Esophagus (tissue), 2 donors: Measurements from ENCODE around the gene CBY1. TPM values are rescaled to one million over a fixed set of nuclear protein-coding genes. Genes with fewer than 3 reads are reported as not detected.
A peak's percentile ranks its signal among the peaks of the same experiment; 100 is the strongest.
"Not testable (repeated sequence)": the region's sequence is repeated elsewhere in the genome, so short reads cannot be mapped to it uniquely, and the experiment has no call there.

Source experiments
- H3K27ac ChIP-seq, 2 donors: one replicate each; pipeline ENCODE4 v1.5.1; 2013; ENCODE audit warnings: low read depth in 2 of 2, mild to moderate bottlenecking in 2 of 2, inconsistent platforms in 1 of 2, low read length in 1 of 2, moderate library complexity in 1 of 2
- H3K27me3 ChIP-seq, 2 donors: one replicate each; pipeline ENCODE4 v1.6.1; 2013; ENCODE audit warnings: low read length in 2 of 2, control low read depth in 1 of 2, mild to moderate bottlenecking in 1 of 2; ENCODE audit not compliant: insufficient read depth in 2 of 2, control insufficient read depth in 1 of 2
- H3K36me3 ChIP-seq, 2 donors: one replicate each; pipeline ENCODE4 v1.6.1; 2013; ENCODE audit warnings: low read length in 1 of 2; ENCODE audit not compliant: control insufficient read depth in 2 of 2, insufficient read depth in 2 of 2
- H3K4me1 ChIP-seq, 2 donors: one replicate each; pipeline ENCODE4 v1.6.1; 2013; ENCODE audit warnings: low read length in 1 of 2; ENCODE audit not compliant: control insufficient read depth in 2 of 2, insufficient read depth in 2 of 2
- H3K4me3 ChIP-seq, 2 donors: one replicate each; pipeline ENCODE4 v1.5.1; 2013; ENCODE audit warnings: low read length in 2 of 2, mild to moderate bottlenecking in 2 of 2, low read depth in 1 of 2, moderate library complexity in 1 of 2
- H3K9me3 ChIP-seq, 2 donors: one replicate each; pipeline ENCODE4 v1.6.1; 2013; ENCODE audit warnings: mild to moderate bottlenecking in 2 of 2, low read depth in 1 of 2, low read length in 1 of 2, moderate library complexity in 1 of 2; ENCODE audit not compliant: control insufficient read depth in 2 of 2, insufficient read depth in 1 of 2
- WGBS, 2 donors: extraction: QIAGEN DNeasy Blood & Tissue Kit; methylation state at CpG; one replicate each; pipeline ENCODE4 v1.1.7; 2013; 5-methylcytosine and 5-hydroxymethylcytosine counted together
- polyA plus RNA-seq, 2 donors: library from polyadenylated mRNA; stranded (reverse); fragments of 200-250 nt; gene quantifications; one replicate each; pipeline ENCODE4 v1.2.3, GENCODE V29; 2013
- donor health status: healthy with polysubstance abuse.
- donor health status: Bipolar disorder and iron deficiency.

CBY1 gene
- polyA plus RNA-seq, 2 donors: 24.1 to 28.9 TPM

GRCh38 chr22:38644245-38644644 lies 12.2 kb upstream of the CBY1 start:
- not testable (repeated sequence) for H3K4me1 ChIP-seq, H3K27me3 ChIP-seq, H3K36me3 ChIP-seq, H3K27ac ChIP-seq, H3K9me3 ChIP-seq, H3K4me3 ChIP-seq
- WGBS, 2 donors: 93% methylated on average over 4 to 5 of the region's 5 CpGs

- H3K36me3 ChIP-seq: no peaks in the 10 kb centered on the region
- no peak overlapping the region for H3K4me3 ChIP-seq
- H3K27ac ChIP-seq: no peak overlapping the region
- H3K9me3 ChIP-seq: no peaks in the 10 kb centered on the region
- no peaks in the 10 kb centered on the region for H3K4me1 ChIP-seq
- H3K27me3 ChIP-seq: peaks cover 0 to 5% of the 10 kb centered on the region in 2 donors
- 54 to 73% methylated on average over 6 of the region's 6 CpGs for WGBS, 2 donors
Measured at GRCh38 chr22:38645430-38645829, 11.0 kb upstream of the CBY1 start.

- no peaks in the 10 kb centered on the region for H3K27me3 ChIP-seq
- H3K36me3 ChIP-seq: no peaks in the 10 kb centered on the region
- WGBS, 2 donors: 76 to 80% methylated on average over 5 of the region's 5 CpGs
- H3K4me1 ChIP-seq: no peaks in the 10 kb centered on the region
- no peak overlapping the region for H3K4me3 ChIP-seq
- H3K9me3 ChIP-seq: no peaks in the 10 kb centered on the region
- no peak overlapping the region for H3K27ac ChIP-seq
Measured at GRCh38 chr22:38649841-38650522, 6.5 kb upstream of the CBY1 start.

GRCh38 chr22:38652859-38653258 lies 3.6 kb upstream of the CBY1 start:
- Histone ChIP-seq H3K27me3 (no peaks in the 10 kb centered on the region), H3K4me3 (no peak overlapping the region), H3K36me3 (no peaks in the 10 kb centered on the region), H3K9me3 (no peaks in the 10 kb centered on the region), H3K27ac (no peak overlapping the region), H3K4me1 (peaks cover 2 to 6% of the 10 kb centered on the region in 2 donors)

GRCh38 chr22:38653741-38654140 lies 2.7 kb upstream of the CBY1 start:
- peaks cover 2 to 6% of the 10 kb centered on the region in 2 donors for H3K4me1 ChIP-seq
- no peak overlapping the region for H3K4me3 ChIP-seq
- 97% methylated on average over 8 of the region's 8 CpGs for WGBS, 2 donors
- H3K27ac ChIP-seq: no peak overlapping the region
- H3K9me3 ChIP-seq: no peaks in the 10 kb centered on the region
- no peaks in the 10 kb centered on the region for H3K36me3 ChIP-seq
- H3K27me3 ChIP-seq: no peaks in the 10 kb centered on the region

- H3K4me3 ChIP-seq: peak overlapping the region; percentile 77 to 91
- H3K4me1 ChIP-seq: peaks cover 2 to 6% of the 10 kb centered on the region in 2 donors
- 6 to 7% methylated on average over 22 of the region's 22 CpGs for WGBS, 2 donors
- H3K9me3 ChIP-seq: no peaks in the 10 kb centered on the region
- H3K27ac ChIP-seq: peak overlapping the region in 1 of 2 donors; percentile 72
- no peaks in the 10 kb centered on the region for H3K36me3 ChIP-seq
- no peaks in the 10 kb centered on the region for H3K27me3 ChIP-seq
Measured at GRCh38 chr22:38655519-38656255, 751 bp upstream of the CBY1 start.

- Histone ChIP-seq H3K36me3 (no peaks in the 10 kb centered on the region), H3K27ac (peak overlapping the region; percentile 72 to 88), H3K27me3 (no peaks in the 10 kb centered on the region), H3K9me3 (no peaks in the 10 kb centered on the region), H3K4me1 (peaks cover 2 to 6% of the 10 kb centered on the region in 2 donors), H3K4me3 (peak overlapping the region; percentile 77 to 91)
- WGBS, 2 donors: 5% methylated on average over 16 of the region's 16 CpGs
Measured at GRCh38 chr22:38657045-38657909, 839 bp downstream of the CBY1 start.

GRCh38 chr22:38674888-38675287 lies 18.4 kb downstream of the CBY1 start:
- Histone ChIP-seq H3K4me3 (no peak overlapping the region), H3K27ac (no peak overlapping the region), H3K36me3 (peaks cover 17 to 18% of the 10 kb centered on the region in 2 donors), H3K27me3 (no peaks in the 10 kb centered on the region), H3K4me1 (no peaks in the 10 kb centered on the region), H3K9me3 (no peaks in the 10 kb centered on the region)
- 56 to 75% methylated on average over 5 of the region's 5 CpGs for WGBS, 2 donors

- H3K4me1 ChIP-seq: no peaks in the 10 kb centered on the region
- H3K9me3 ChIP-seq: no peaks in the 10 kb centered on the region
- no peaks in the 10 kb centered on the region for H3K27me3 ChIP-seq
- H3K36me3 ChIP-seq: peaks cover 15 to 16% of the 10 kb centered on the region in 2 donors
- no peak overlapping the region for H3K27ac ChIP-seq
- WGBS, 2 donors: 95 to 100% methylated on average over 3 of the region's 3 CpGs
- H3K4me3 ChIP-seq: no peak overlapping the region
Measured at GRCh38 chr22:38675833-38676232, 19.4 kb downstream of the CBY1 start.
